ENCODE measurements around the gene NRL. TPM values are rescaled to one million over a fixed set of nuclear protein-coding genes. Genes with fewer than 3 reads are reported as not detected.

The NRL gene
- total and polyA plus RNA-seq, 4 donors, result 2.7 to 5.4 (median 3.1) TPM

- DNase-seq, result no peak
- 87 to 96% methylated on average over 10 of the region's 10 CpGs for WGBS, 2 donors
These were observed 45.9 kb downstream of the NRL start for GRCh38 chr14:24068711-24069410.

GRCh38 chr14:24067133-24068082 lies 47.3 kb downstream of the NRL start:
- 93 to 95% methylated on average over 12 of the region's 12 CpGs for WGBS, 2 donors
- H3K9ac ChIP-seq (ENCODE audit: insufficient read depth in 1 of 2, low read length in 2 of 2), result no peak overlapping the region
- TF ChIP-seq CTCF (IDR thresholded peaks at IDR 0.05; ENCODE audit: control extremely low read depth, extremely low read depth), result no peak
- H3K27ac ChIP-seq (ENCODE audit: low read depth in 1 of 2, low read length in 1 of 2), result no peak overlapping the region
- DNase-seq (no peak), ATAC-seq (ENCODE audit: insufficient read depth, low FRiP score) (no peak)
- H3K4me1 ChIP-seq (ENCODE audit: control insufficient read depth in 5 of 5, insufficient read depth in 5 of 5, low read length in 5 of 5), result no peaks in the 10 kb centered on the region
- peaks cover 0 to 2% (median 0%) of the 10 kb centered on the region in 4 donors for H3K9me3 ChIP-seq (ENCODE audit: control insufficient read depth in 4 of 4, insufficient read depth in 3 of 4, low read length in 3 of 4)
- no peaks in the 10 kb centered on the region for H3K36me3 ChIP-seq (ENCODE audit: control insufficient read depth in 4 of 4, insufficient read depth in 4 of 4, low read length in 4 of 4)
- H3K27me3 ChIP-seq (ENCODE audit: control insufficient read depth in 3 of 3, insufficient read depth in 3 of 3, low read length in 2 of 3), result peaks cover 0 to 8% (median 0%) of the 10 kb centered on the region in 3 donors
- no peak overlapping the region for H3K4me3 ChIP-seq

More at GRCh38 chr14:24068711-24069410, 45.9 kb downstream of the NRL start:
- no peaks in the 10 kb centered on the region for H3K36me3 ChIP-seq (ENCODE audit: control insufficient read depth in 4 of 4, insufficient read depth in 4 of 4, low read length in 4 of 4)
- no peak overlapping the region for H3K9ac ChIP-seq (ENCODE audit: insufficient read depth in 1 of 2, low read length in 2 of 2)
- peaks cover 0 to 8% (median 0%) of the 10 kb centered on the region in 3 donors for H3K27me3 ChIP-seq (ENCODE audit: control insufficient read depth in 3 of 3, insufficient read depth in 3 of 3, low read length in 2 of 3)
- no peak for TF ChIP-seq CTCF (IDR thresholded peaks at IDR 0.05; ENCODE audit: control extremely low read depth, extremely low read depth)
- H3K27ac ChIP-seq (ENCODE audit: low read depth in 1 of 2, low read length in 1 of 2), result no peak overlapping the region
- no peaks in the 10 kb centered on the region for H3K4me1 ChIP-seq (ENCODE audit: control insufficient read depth in 5 of 5, insufficient read depth in 5 of 5, low read length in 5 of 5)
- no peak for ATAC-seq (ENCODE audit: insufficient read depth, low FRiP score)
- H3K4me3 ChIP-seq, result no peak overlapping the region
- H3K9me3 ChIP-seq (ENCODE audit: control insufficient read depth in 4 of 4, insufficient read depth in 3 of 4, low read length in 3 of 4), result peaks cover 0 to 2% (median 0%) of the 10 kb centered on the region in 4 donors

GRCh38 chr14:24066496-24067132 lies 48.1 kb downstream of the NRL start:
- H3K36me3 ChIP-seq (ENCODE audit: control insufficient read depth in 4 of 4, insufficient read depth in 4 of 4, low read length in 4 of 4), result no peaks in the 10 kb centered on the region
- WGBS, 2 donors, result 89 to 95% methylated on average over 8 of the region's 8 CpGs
- H3K4me1 ChIP-seq (ENCODE audit: control insufficient read depth in 5 of 5, insufficient read depth in 5 of 5, low read length in 5 of 5), result no peaks in the 10 kb centered on the region
- TF ChIP-seq CTCF (IDR thresholded peaks at IDR 0.05; ENCODE audit: control extremely low read depth, extremely low read depth), result no peak
- no peak overlapping the region for H3K9ac ChIP-seq (ENCODE audit: insufficient read depth in 1 of 2, low read length in 2 of 2)
- peaks cover 0 to 4% (median 0%) of the 10 kb centered on the region in 3 donors for H3K27me3 ChIP-seq (ENCODE audit: control insufficient read depth in 3 of 3, insufficient read depth in 3 of 3, low read length in 2 of 3)
- H3K27ac ChIP-seq (ENCODE audit: low read depth in 1 of 2, low read length in 1 of 2), result no peak overlapping the region
- ATAC-seq (ENCODE audit: insufficient read depth, low FRiP score) (no peak), DNase-seq (no peak)
- peaks cover 0 to 2% (median 0%) of the 10 kb centered on the region in 4 donors for H3K9me3 ChIP-seq (ENCODE audit: control insufficient read depth in 4 of 4, insufficient read depth in 3 of 4, low read length in 3 of 4)
- H3K4me3 ChIP-seq, result no peak overlapping the region

Data from lung (tissue), 12 donors.